Astrocyte (in vitro differentiated cells and primary cell): ENCODE measurements around the gene ADD3. TPM values are rescaled to one million over a fixed set of nuclear protein-coding genes. Genes with fewer than 3 reads are reported as not detected.

ENCODE experiments used
- DNase-seq: peaks from one replicate; pipeline ENCODE4 v3.0.0-alpha.2; 2010; ENCODE audit warnings: low read depth
- FAIRE-seq: peaks from 2 replicates; lab custom pipeline; 2011; peaks lifted over from hg19 to GRCh38; lab: Jason Lieb, UNC
- H2AFZ ChIP-seq: 2 replicates; pipeline ENCODE4 v1.6.0; 2012; ENCODE audit warnings: low read depth, low read length, inconsistent platforms
- H3K27ac ChIP-seq: 2 replicates; pipeline ENCODE4 v1.5.1; 2011; ENCODE audit warnings: low read depth, low read length, inconsistent platforms
- H3K27me3 ChIP-seq: 2 replicates; pipeline ENCODE4 v1.6.0; 2011; ENCODE audit warnings: low read length, inconsistent platforms; ENCODE audit not compliant: insufficient read depth
- H3K36me3 ChIP-seq: 2 replicates; pipeline ENCODE4 v1.5.1; 2011; ENCODE audit warnings: low read length, inconsistent platforms; ENCODE audit not compliant: insufficient read depth
- H3K4me1 ChIP-seq: 2 replicates; pipeline ENCODE4 v1.5.1; 2011; ENCODE audit warnings: low read length, inconsistent platforms; ENCODE audit not compliant: insufficient read depth
- H3K4me2 ChIP-seq: 2 replicates; pipeline ENCODE4 v1.6.0; 2012; ENCODE audit warnings: low read length, inconsistent platforms
- H3K4me3 ChIP-seq: 2 replicates; pipeline ENCODE4 v1.5.1; 2011; ENCODE audit warnings: low read depth, mild to moderate bottlenecking, low read length, inconsistent platforms; ENCODE audit not compliant: insufficient read depth
- H3K79me2 ChIP-seq: 2 replicates; pipeline ENCODE4 v1.6.0; 2012; ENCODE audit warnings: mild to moderate bottlenecking, low read length, inconsistent platforms; ENCODE audit not compliant: insufficient read depth
- H3K9ac ChIP-seq: 2 replicates; pipeline ENCODE4 v1.6.0; 2012; ENCODE audit warnings: mild to moderate bottlenecking, low read length, inconsistent platforms
- H3K9me3 ChIP-seq: 2 replicates; pipeline ENCODE4 v1.5.1; 2012; ENCODE audit warnings: low read depth, mild to moderate bottlenecking, low read length, inconsistent platforms; ENCODE audit not compliant: insufficient read depth
- H4K20me1 ChIP-seq: 2 replicates; pipeline ENCODE4 v1.6.0; 2012; ENCODE audit warnings: low read length, inconsistent platforms; ENCODE audit not compliant: insufficient read depth
- H3K27ac Mint-ChIP-seq: one replicate; pipeline ENCODE4 v1.8.0; 2021; ENCODE audit warnings: mild to moderate bottlenecking, mixed read lengths; ENCODE audit not compliant: unreplicated experiment
- H3K27me3 Mint-ChIP-seq: one replicate; pipeline ENCODE4 v1.8.0; 2021; ENCODE audit warnings: low read depth, mixed read lengths; ENCODE audit not compliant: unreplicated experiment
- H3K36me3 Mint-ChIP-seq: one replicate; pipeline ENCODE4 v1.8.0; 2021; ENCODE audit warnings: low read depth, mixed read lengths; ENCODE audit not compliant: unreplicated experiment
- H3K4me1 Mint-ChIP-seq: one replicate; pipeline ENCODE4 v1.8.0; 2021; ENCODE audit warnings: low read depth, mixed read lengths; ENCODE audit not compliant: unreplicated experiment
- H3K4me3 Mint-ChIP-seq: one replicate; pipeline ENCODE4 v1.8.0; 2021; ENCODE audit warnings: mild to moderate bottlenecking, moderate library complexity, mixed read lengths; ENCODE audit not compliant: unreplicated experiment
- H3K9me3 Mint-ChIP-seq: one replicate; pipeline ENCODE4 v1.8.0; 2021; ENCODE audit warnings: mild to moderate bottlenecking, mixed read lengths; ENCODE audit not compliant: unreplicated experiment
- CTCF ChIP-seq: IDR thresholded peaks from 2 replicates; pipeline ENCODE4 v1.5.1; 2011; ENCODE audit warnings: low read depth, mild to moderate bottlenecking, inconsistent platforms, low read length, moderate library complexity; ENCODE audit not compliant: insufficient read depth
- EZH2 ChIP-seq: IDR thresholded peaks from 2 replicates; pipeline ENCODE4 v1.6.1; 2012; ENCODE audit warnings: mild to moderate bottlenecking, low read length, inconsistent platforms; ENCODE audit not compliant: insufficient read depth
- total RNA-seq: library from RNA; stranded (reverse); gene quantifications from 2 replicates; pipeline ENCODE4 v1.2.1, GENCODE V29; 2021

Gene ADD3
- total RNA-seq, 1 donor from 2014 or later: 127 TPM

GRCh38 chr10:110039254-110039653 lies 31.5 kb downstream of the ADD3 start:
- no peak for TF ChIP-seq EZH2
- TF ChIP-seq CTCF: no peak
- H3K27ac Mint-ChIP-seq: peak overlapping the region; percentile 1
- Histone ChIP-seq H3K36me3 (no peaks in the 10 kb centered on the region), H3K79me2 (peaks cover 71% of the 10 kb centered on the region), H2AFZ (no peak overlapping the region), H4K20me1 (peaks cover 8% of the 10 kb centered on the region), H3K9me3 (no peaks in the 10 kb centered on the region), H3K27ac (no peak overlapping the region), H3K4me1 (peaks cover 21% of the 10 kb centered on the region), H3K27me3 (no peaks in the 10 kb centered on the region), H3K9ac (no peak overlapping the region), H3K4me2 (no peak overlapping the region), H3K4me3 (no peak overlapping the region)
- peaks cover 65% of the 10 kb centered on the region for H3K4me1 Mint-ChIP-seq
- FAIRE-seq (no peak), DNase-seq (no peak)
- H3K4me3 Mint-ChIP-seq: no peak overlapping the region
- no peaks in the 10 kb centered on the region for H3K9me3 Mint-ChIP-seq
- H3K27me3 Mint-ChIP-seq: no peaks in the 10 kb centered on the region
- H3K36me3 Mint-ChIP-seq: peaks cover 3% of the 10 kb centered on the region

- Histone ChIP-seq H3K27me3 (no peaks in the 10 kb centered on the region), H3K9ac (no peak overlapping the region), H3K4me1 (peaks cover 21% of the 10 kb centered on the region), H3K27ac (no peak overlapping the region), H3K79me2 (peaks cover 73% of the 10 kb centered on the region), H3K4me2 (no peak overlapping the region), H2AFZ (no peak overlapping the region), H3K9me3 (no peaks in the 10 kb centered on the region), H3K36me3 (no peaks in the 10 kb centered on the region), H3K4me3 (no peak overlapping the region), H4K20me1 (peaks cover 6% of the 10 kb centered on the region)
- H3K9me3 Mint-ChIP-seq: no peaks in the 10 kb centered on the region
- no peak for DNase-seq
- FAIRE-seq: no peak
- H3K36me3 Mint-ChIP-seq: peaks cover 5% of the 10 kb centered on the region
- H3K4me3 Mint-ChIP-seq: no peak overlapping the region
- no peak for TF ChIP-seq EZH2
- no peak for TF ChIP-seq CTCF
- H3K4me1 Mint-ChIP-seq: peaks cover 63% of the 10 kb centered on the region
- H3K27ac Mint-ChIP-seq: no peak overlapping the region
- H3K27me3 Mint-ChIP-seq: no peaks in the 10 kb centered on the region
Observed at GRCh38 chr10:110040108-110040507, 32.3 kb downstream of the ADD3 start.

- Histone ChIP-seq H4K20me1 (peaks cover 4% of the 10 kb centered on the region), H3K4me2 (peak overlapping the region; percentile 17), H3K79me2 (peaks cover 75% of the 10 kb centered on the region), H2AFZ (no peak overlapping the region), H3K9me3 (no peaks in the 10 kb centered on the region), H3K4me3 (no peak overlapping the region), H3K27ac (peak overlapping the region; percentile 20), H3K4me1 (peaks cover 21% of the 10 kb centered on the region), H3K9ac (peak overlapping the region; percentile 7), H3K36me3 (no peaks in the 10 kb centered on the region), H3K27me3 (no peaks in the 10 kb centered on the region)
- no peak overlapping the region for H3K4me3 Mint-ChIP-seq
- peak overlapping the region; percentile 22 for H3K27ac Mint-ChIP-seq
- H3K36me3 Mint-ChIP-seq: peaks cover 5% of the 10 kb centered on the region
- no peaks in the 10 kb centered on the region for H3K27me3 Mint-ChIP-seq
- TF ChIP-seq CTCF (no peak), EZH2 (no peak)
- DNase-seq: peak; percentile 53
- H3K9me3 Mint-ChIP-seq: no peaks in the 10 kb centered on the region
- no peak for FAIRE-seq
- H3K4me1 Mint-ChIP-seq: peaks cover 59% of the 10 kb centered on the region
Observed at GRCh38 chr10:110040767-110041478, 33.1 kb downstream of the ADD3 start.
